GM18498 (cell line): ENCODE data around the gene CACNB4.

Experiments used
- ATAC-seq: cut with Tn5 transposase; IDR thresholded peaks from one replicate; pipeline ENCODE4 v1.9.1; 2021; ENCODE audit warnings: mild to moderate bottlenecking, moderate library complexity; ENCODE audit not compliant: unreplicated experiment

The CACNB4 gene

GRCh38 chr2:151978709-151979108 is 120.1 kb downstream of the CACNB4 start:
- ATAC-seq, result no peak

DNA sequence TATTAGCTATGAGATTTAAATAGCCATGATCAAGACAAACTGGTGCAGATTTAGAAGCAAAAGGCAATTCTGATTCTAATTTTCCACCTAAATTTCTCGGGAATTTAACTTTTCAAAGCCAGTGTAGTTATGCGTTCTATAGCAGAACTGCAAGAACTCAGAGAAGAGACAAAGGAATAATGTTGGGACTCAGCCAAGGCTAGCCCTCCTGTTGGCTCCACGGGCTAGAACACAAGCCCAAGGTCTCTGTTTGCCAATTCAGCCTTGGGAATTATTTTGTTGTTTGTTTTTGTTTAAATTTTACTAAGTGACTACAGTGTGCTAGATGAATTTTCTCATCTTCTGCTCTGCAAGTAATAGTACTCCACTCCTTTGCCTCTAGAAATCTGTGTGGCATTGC is 121.2 kb downstream of the CACNB4 start:
- ATAC-seq, result no peak

GRCh38 chr2:151976945-151977353 is 121.9 kb downstream of the CACNB4 start:
- ATAC-seq, result peak; percentile 92

DNA sequence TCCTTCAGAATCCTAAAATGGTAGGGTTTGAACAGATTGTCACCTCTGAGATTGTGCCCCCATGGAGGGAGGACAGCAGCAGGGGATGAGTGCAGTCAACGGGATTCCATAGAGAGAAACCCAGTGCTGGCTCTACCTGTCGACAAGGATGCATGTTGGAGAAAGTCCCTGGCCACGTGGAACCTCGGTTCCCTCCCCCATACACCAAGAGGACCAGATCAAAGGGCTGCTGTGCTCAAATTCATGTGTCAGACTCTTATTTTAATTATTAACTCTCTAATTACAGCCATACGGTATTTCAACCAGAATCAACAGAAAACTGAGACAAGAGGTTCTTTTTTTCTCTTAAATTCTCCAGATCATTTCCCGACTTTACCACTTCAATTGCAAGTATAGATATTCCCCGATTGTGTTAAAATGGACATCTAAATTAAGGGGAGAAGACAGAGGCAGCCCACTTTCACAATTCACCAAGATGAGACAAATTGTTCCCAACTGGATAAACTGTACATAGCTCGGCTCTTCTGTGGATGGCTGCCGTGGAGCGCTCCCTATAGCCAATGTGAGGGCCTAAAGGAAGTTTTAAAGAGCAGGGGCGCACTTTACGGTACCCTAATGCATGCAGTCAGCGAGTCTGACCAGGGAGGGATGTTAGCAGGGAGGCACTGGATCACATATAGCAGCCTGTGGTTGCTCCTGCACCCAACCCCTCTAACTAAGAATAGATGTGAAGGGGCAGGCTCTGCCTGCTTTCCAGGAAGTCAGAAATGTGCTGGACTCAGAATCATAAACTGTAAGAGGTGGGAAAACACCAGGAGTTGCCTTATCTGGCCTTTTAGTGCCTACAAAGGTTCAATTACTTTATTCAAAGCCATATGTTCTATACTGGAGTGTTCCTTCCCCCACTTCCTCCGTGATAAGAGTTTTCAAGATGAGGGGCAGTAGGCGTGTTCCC is 123.1 kb downstream of the CACNB4 start:
- no peak for ATAC-seq

- no peak for ATAC-seq
Measured at GRCh38 chr2:151974988-151975387, 123.9 kb downstream of the CACNB4 start.

- no peak for ATAC-seq
Measured at GRCh38 chr2:151973901-151974199, 125.0 kb downstream of the CACNB4 start.

DNA sequence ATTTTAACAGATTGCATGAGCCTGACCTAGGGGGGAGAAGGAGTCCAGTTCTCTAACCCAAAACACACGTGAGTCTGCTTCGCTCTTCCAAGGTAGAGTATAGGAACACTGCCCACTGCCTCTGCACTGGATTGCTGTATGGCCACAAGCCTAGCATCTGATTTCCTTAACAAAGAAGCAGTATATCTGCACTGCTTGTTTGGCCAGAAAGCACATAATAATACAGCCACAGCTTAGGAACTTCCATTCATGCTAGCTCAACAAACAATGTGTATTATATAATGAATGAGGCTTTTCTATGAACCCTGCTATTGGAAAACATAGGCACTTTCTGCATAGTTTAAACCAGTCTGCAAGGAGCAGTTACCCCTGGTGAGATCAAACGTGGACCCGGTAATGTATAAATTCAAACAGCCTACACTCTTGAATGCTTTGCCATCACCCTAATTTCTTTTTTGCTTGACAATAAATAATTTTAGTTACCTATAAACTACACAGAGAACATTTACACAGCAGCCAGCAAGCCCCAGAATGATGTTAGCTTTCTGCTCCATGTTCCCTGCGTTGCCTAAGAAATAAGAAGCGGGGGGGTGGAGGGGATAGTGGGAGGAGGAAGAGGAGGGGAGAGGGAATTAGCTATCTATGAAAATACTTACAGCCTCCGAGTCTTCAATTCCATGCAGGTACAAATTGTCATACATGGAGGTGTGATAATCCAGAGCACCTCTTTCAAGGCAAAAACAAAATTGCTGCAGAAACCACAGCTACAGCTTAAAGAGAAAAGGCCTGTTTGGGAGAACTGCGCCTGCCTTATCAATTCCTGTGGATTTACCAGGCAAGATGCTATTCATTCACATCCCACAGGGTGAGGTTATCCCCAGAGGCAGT is 125.6 kb downstream of the CACNB4 start:
- no peak for ATAC-seq

DNA sequence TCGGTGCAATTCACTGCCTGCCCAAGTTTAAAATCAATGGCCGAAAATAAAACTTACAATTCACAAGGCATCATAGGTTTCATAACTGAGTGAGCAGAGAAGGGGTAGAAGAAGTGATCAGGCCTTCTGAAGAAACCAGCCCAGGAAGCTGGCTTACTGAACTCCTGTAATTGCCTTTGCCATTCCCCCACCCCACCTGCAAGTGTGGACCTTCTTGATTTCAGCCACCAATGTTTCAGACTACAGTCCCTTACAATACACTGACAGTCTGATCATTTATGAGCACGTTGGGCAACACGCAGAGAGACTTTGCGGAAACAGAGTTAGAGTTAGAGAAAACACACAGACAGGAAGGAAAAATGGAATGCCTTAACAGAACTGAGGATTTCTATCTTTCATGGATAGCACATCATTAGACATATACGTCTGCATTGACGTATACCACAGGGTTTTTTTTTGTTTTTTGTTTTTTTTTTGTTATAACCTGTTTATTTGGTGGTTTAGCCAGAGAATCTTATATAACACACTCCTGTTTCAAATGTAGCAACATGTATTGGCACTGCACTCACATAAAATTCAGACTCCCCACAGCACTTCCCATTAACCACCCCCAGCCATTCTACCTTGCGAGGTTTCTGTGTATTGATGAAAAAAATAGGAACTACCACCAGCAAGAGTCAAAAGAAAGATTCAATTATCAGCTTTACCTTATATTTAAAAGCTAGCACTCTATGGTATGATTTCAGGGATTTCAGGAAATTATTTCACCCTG is 126.4 kb downstream of the CACNB4 start:
- peak; percentile 43 for ATAC-seq

GRCh38 chr2:151971301-151972051 is 127.4 kb downstream of the CACNB4 start:
- no peak for ATAC-seq

GRCh38 chr2:151968770-151969470 is 129.9 kb downstream of the CACNB4 start:
- ATAC-seq, result no peak

GRCh38 chr2:151967829-151968722 is 130.8 kb downstream of the CACNB4 start:
- ATAC-seq, result no peak

- no peak for ATAC-seq
Measured at GRCh38 chr2:151965884-151966283, 133.0 kb downstream of the CACNB4 start.

DNA sequence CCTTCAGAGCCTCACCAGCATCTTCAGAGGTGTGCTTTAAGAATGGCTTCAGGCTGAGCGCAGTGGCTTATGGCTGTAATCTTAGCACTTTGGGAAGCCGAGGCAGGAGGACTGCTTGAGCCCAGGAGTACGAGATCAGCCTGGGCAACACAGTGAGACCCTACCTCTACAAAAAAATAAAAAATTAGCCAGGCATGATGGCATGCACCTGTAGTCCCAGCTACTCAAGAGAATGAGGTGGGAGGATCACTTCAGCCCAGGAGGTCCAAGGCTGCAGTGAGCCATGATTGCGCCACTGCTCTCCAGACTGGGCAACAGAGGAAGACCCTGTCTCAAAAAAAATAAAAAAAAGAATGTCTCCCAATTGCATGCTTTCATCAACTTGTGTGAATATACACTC is 137.3 kb downstream of the CACNB4 start:
- no peak for ATAC-seq

- ATAC-seq, result no peak
Measured at GRCh38 chr2:151959238-151959637, 139.6 kb downstream of the CACNB4 start.

DNA sequence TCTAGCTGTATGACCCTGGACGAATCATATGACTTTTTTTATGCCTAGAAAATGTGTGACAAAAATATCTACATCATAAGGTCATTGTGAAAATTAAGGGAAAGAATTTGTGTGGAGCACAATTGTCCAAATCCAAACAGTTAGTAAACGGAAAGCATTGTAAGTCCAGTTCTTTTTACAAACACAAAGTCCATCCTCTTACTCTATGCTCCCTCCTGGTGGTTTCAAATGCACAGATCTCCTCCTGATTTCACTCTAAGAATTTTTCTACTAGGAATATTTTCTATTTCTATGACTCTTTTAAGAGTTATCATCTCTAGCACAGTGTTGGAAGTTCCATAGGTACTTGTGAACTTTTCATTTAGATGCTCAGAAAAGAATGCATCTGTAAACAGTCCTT is 145.4 kb downstream of the CACNB4 start:
- no peak for ATAC-seq

GRCh38 chr2:151952691-151953456 is 146.0 kb downstream of the CACNB4 start:
- ATAC-seq, result no peak

GRCh38 chr2:151947813-151948165 is 151.1 kb downstream of the CACNB4 start:
- ATAC-seq, result peak; percentile 70
